Measurements from ENCODE around the gene SOS2. TPM values are rescaled to one million over a fixed set of nuclear protein-coding genes. Genes with fewer than 3 reads are reported as not detected.
A peak's percentile ranks its signal among the peaks of the same experiment; 100 is the strongest.

SOS2 gene
- total and polyA plus RNA-seq, 2 of the 4 experiments (the other 2 are of a cell fraction): 6.3 to 10.9 TPM

DNA sequence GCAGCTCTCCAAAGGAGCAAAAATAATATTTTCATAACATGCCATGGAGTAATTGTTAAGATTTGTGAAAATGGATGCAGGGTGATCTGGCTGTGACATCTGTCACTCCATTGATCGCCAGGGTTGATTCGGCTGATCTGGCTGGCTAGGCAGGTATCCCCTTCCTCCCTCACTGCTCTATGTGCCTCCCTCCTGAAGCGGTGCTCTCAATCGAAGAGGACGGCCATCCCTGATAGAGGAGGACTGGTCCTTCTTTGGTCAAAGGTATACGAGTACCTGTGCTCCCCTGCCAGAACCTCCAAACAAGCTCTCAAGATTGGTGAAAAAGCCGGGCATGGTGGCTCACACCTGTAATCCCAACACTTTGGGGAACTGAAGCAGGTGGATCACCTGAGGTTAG, 162.9 kb downstream of the SOS2 start:
- Histone ChIP-seq H2AK9ac (replicated peaks; ENCODE audit: low read depth, low read length, poor library complexity) (no peak overlapping the region), H2BK120ac (ENCODE audit: low read depth, low read length) (no peak overlapping the region), H3K4ac (ENCODE audit: low read depth, low read length) (no peak overlapping the region), H3K56ac (ENCODE audit: extremely low read depth, insufficient read depth, low read length) (no peak overlapping the region), H2BK15ac (ENCODE audit: low read depth, low read length) (no peak overlapping the region), H2BK5ac (ENCODE audit: low read depth, low read length, poor library complexity, severe bottlenecking) (no peak overlapping the region), H3K27ac (ENCODE audit: insufficient read depth, low read length) (no peak overlapping the region), H4K20me1 (ENCODE audit: insufficient read depth, low read length) (no peaks in the 10 kb centered on the region), H4K8ac (ENCODE audit: low read depth in 2 of 2, low read length in 2 of 2) (no peak overlapping the region), H4K91ac (ENCODE audit: insufficient read depth, low read depth, low read length) (no peak overlapping the region), H2AK5ac (ENCODE audit: low read depth, low read length) (peak overlapping the region; percentile 72), H3K27me3 (ENCODE audit: control insufficient read depth, insufficient read depth, low read length) (no peaks in the 10 kb centered on the region), H3K9ac (ENCODE audit: low read depth, low read length) (no peak overlapping the region), H3K4me1 (ENCODE audit: control insufficient read depth, insufficient read depth, low read length) (peaks cover 4% of the 10 kb centered on the region; the same call in 1 of the 2 replicates), H4K5ac (ENCODE audit: low read depth, low read length) (no peak overlapping the region), H3K23ac (ENCODE audit: low read depth, low read length) (no peak overlapping the region), H3K9me3 (ENCODE audit: control insufficient read depth, insufficient read depth, low read length) (no peaks in the 10 kb centered on the region), H3K18ac (ENCODE audit: low read depth, low read length) (no peak overlapping the region), H2AFZ (replicated peaks; ENCODE audit: low read length, poor library complexity) (no peak overlapping the region), H3K4me3 (ENCODE audit: insufficient read depth, low read depth, low read length) (no peak overlapping the region), H3K36me3 (ENCODE audit: control insufficient read depth, insufficient read depth, low read length) (no peaks in the 10 kb centered on the region), H3K79me1 (ENCODE audit: low read depth in 1 of 2, low read length in 2 of 2) (no peaks in the 10 kb centered on the region), H3K4me2 (ENCODE audit: low read depth, low read length) (no peak overlapping the region), H2BK20ac (ENCODE audit: low read depth, low read length) (no peak overlapping the region), H3K9me1 (ENCODE audit: insufficient read depth, low read length) (peaks cover 12% of the 10 kb centered on the region; the same call in 1 of the 2 replicates), H3K14ac (replicated peaks; ENCODE audit: low read depth, low read length) (no peak overlapping the region)
- WGBS, 2 experiments (ENCODE audit: extremely low coverage in 2 of 2, insufficient read length in 1 of 2): no CpG with 5 or more reads among the region's 7 CpGs
- BruUV-seq (replicated peaks): no TSS peak
- POLR2A ChIA-PET (ENCODE audit: unreplicated experiment): interaction anchor here (1.0 kb wide), 2 partner anchors 69 to 206 kb away, joined by 3 to 4 read pairs; no protein-coding TSS in a partner anchor
- ATAC-seq (ENCODE audit: low read depth) (no peak), DNase-seq (no peak)
- in situ Hi-C loops (cut with MboI; ENCODE audit: low sequenced_read_pairs) (no loop called here), intact Hi-C loops (cut with micrococcal nuclease) (no loop called here), dilution Hi-C loops (cut with HindIII; ENCODE audit: low sequenced_read_pairs, unreplicated experiment) (no loop called here)
- CTCF ChIA-PET: no interaction called here
- TF ChIP-seq FOS (IDR thresholded peaks at IDR 0.05; ENCODE audit: low read depth, low read length) (no peak), BHLHE40 (IDR thresholded peaks at IDR 0.05; ENCODE audit: low read depth, low read length) (no peak), MAZ (IDR thresholded peaks at IDR 0.05; ENCODE audit: borderline replicate concordance, low read depth, low read length) (no peak), CEBPB (IDR thresholded peaks at IDR 0.05; ENCODE audit: low read depth, low read length) (no peak), CHD1 (IDR thresholded peaks at IDR 0.05; ENCODE audit: low read depth, low read length) (no peak), SMC3 (IDR thresholded peaks at IDR 0.05; ENCODE audit: low read depth, low read length) (no peak), RAD21 (IDR thresholded peaks at IDR 0.05; ENCODE audit: low read length) (no peak), NFE2L2 (IDR thresholded peaks at IDR 0.05; ENCODE audit: low read depth, low read length) (no peak), RCOR1 (IDR thresholded peaks at IDR 0.05; ENCODE audit: insufficient replicate concordance, low read length) (no peak), RFX5 (IDR thresholded peaks at IDR 0.05; ENCODE audit: low read depth, low read length) (no peak), POLR2A (IDR thresholded peaks at IDR 0.05; ENCODE audit: low read depth, low read length) (no peak), MXI1 (IDR thresholded peaks at IDR 0.05; ENCODE audit: borderline replicate concordance, low read depth, low read length) (no peak), CTCF (conservative IDR thresholded peaks at IDR 0.05; ENCODE audit: low read depth, low read length) (no peak)
